Activated CD8-positive, alpha-beta T cell treated with anti-CD3 and anti-CD28 coated beads, Interleukin-2, amount 10 ng/mL, durations not matched to agents 7 days and 5 days (primary cell): ENCODE data around the gene FAM3A. TPM values are rescaled to one million over a fixed set of nuclear protein-coding genes. Genes with fewer than 3 reads are reported as not detected.

ENCODE experiments used
- ATAC-seq: fragments of 150-1000 bp; cut with Tn5 transposase; one replicate; pipeline ENCODE4 v1.10.0; 2021; ENCODE audit warnings: moderate library complexity
- CTCF ChIA-PET: fragments of 350-600 bp; sonication (Branson Sonifier 250); formaldehyde crosslinking; loops from one replicate; lab custom pipeline; 2021; ENCODE audit warnings: antibody characterized with exemption; lab: Charles Lee
- POLR2A ChIA-PET: fragments of 350-600 bp; sonication (Branson Sonifier 250); formaldehyde crosslinking; loops from one replicate; lab custom pipeline; 2021; ENCODE audit warnings: antibody characterized with exemption; lab: Charles Lee
- DNase-seq: peaks from one replicate; pipeline ENCODE4 v3.0.0-alpha.2; 2020
- H3K27ac Mint-ChIP-seq: one replicate; pipeline ENCODE4 v1.8.0; 2021; ENCODE audit warnings: mild to moderate bottlenecking, mixed read lengths
- H3K27me3 Mint-ChIP-seq: one replicate; pipeline ENCODE4 v1.8.0; 2021; ENCODE audit warnings: low read depth, mixed read lengths
- H3K36me3 Mint-ChIP-seq: one replicate; pipeline ENCODE4 v1.8.0; 2021; ENCODE audit warnings: low read depth, mixed read lengths
- H3K4me1 Mint-ChIP-seq: one replicate; pipeline ENCODE4 v1.8.0; 2021; ENCODE audit warnings: low read depth, mixed read lengths
- H3K4me3 Mint-ChIP-seq: one replicate; pipeline ENCODE4 v1.8.0; 2021; ENCODE audit warnings: mild to moderate bottlenecking, mixed read lengths
- H3K9me3 Mint-ChIP-seq: one replicate; pipeline ENCODE4 v1.8.0; 2022; ENCODE audit warnings: mixed read lengths; ENCODE audit not compliant: insufficient read depth
- total RNA-seq, 2 experiments: library from RNA; stranded (reverse); gene quantifications; one replicate each; pipeline ENCODE4 v1.2.3, GENCODE V29; 2021

Gene FAM3A
- total RNA-seq, 2 experiments from 2014 or later: 28.5 to 31.6 TPM

DNA sequence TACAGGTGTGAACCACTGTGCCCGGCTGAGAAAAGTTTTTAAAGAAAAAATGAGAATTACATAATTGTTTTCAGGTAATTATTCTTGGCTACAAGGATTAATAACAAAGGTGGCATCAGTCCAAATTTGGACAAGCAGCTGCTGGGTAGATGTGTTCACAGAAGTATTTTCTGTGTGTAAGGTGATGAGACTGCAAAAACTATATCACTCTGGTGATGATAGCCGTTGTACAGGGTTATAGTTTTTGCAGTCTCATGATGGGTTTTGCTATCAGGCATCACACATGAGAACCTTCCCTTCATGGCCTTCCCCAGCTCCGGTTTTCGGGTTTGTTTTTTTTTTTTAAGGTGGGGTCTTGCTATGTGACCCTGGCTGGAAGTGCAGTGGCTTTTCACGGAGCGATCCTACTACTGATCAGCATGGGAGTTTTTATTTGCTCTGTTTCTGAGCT is 20.5 kb downstream of the FAM3A start:
- Mint-ChIP-seq H3K9me3 (no peaks in the 10 kb centered on the region), H3K36me3 (no peaks in the 10 kb centered on the region), H3K4me3 (no peak overlapping the region), H3K27me3 (no peaks in the 10 kb centered on the region), H3K4me1 (peaks cover 5% of the 10 kb centered on the region), H3K27ac (no peak overlapping the region)
- DNase-seq (no peak), ATAC-seq (no peak)
- POLR2A ChIA-PET: no interaction called here
- CTCF ChIA-PET: no interaction called here

DNA sequence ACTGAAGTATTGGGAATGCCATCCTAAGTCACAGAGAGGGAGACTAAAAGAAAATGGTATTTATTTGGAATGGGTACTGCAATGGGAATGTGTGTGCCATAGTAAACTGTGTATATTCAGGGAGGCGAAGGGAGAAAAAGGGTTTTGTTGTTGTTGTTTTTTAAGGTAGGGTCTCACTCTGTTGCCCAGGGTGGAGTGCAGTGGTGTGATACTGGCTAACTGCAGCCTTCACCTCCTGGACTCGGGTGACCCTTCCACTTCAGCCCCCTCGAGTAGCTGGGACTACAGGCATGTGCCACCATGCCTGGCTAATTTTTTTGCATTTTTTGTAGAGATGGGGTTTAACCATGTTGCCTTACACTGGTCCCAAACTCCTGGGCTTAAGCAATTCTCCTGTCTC is 21.3 kb downstream of the FAM3A start:
- Mint-ChIP-seq H3K9me3 (no peaks in the 10 kb centered on the region), H3K27ac (no peak overlapping the region), H3K4me1 (peaks cover 5% of the 10 kb centered on the region), H3K4me3 (no peak overlapping the region), H3K27me3 (no peaks in the 10 kb centered on the region), H3K36me3 (peaks cover under 1% of the 10 kb centered on the region)
- ChIA-PET POLR2A (no interaction called here), CTCF (no interaction called here)
- DNase-seq (no peak), ATAC-seq (no peak)

DNA sequence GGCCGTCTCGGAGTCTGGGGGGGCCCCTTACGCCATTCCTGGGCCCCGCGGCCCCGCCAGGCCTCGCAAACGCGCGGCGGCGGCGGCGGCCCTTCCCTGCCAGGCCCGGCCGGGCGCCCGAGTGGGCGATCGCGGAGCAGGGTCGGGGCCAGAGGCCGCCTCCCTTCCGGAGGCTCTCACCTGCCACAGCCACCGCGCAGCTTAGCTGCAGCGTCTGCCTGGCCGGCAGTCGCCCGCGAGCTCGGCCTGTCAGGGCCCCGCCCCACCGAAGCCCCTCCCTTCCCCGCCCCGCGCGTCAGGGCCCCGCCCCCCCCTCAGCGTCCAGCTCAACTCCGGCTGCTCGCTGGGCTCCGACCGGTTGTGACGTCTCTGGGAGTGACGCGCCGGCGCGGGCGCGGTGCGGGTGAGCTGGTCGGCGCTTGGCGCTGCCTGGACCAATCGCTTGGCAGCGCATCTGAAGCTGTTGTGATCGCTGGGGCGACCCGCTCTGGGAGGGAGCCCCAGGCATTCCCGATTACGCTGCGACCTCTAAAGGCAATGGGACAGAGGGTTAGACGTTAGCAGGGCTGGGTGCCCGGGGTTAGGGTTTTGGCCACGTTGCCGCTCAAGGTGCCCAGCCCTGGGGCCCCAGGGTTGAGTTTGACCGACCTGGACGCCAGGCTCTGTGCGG is 25.5 kb downstream of the FAM3A start, which contains the start of gene SLC10A3:
TSS of gene SLC10A3 (minus strand) at position 216 of the 670 bp plus-strand sequence. CDS start 1,689 bp downstream, outside the sequence.
- peak; percentile 92 for DNase-seq
- peaks cover 13% of the 10 kb centered on the region for H3K36me3 Mint-ChIP-seq
- peak; percentile 92 for ATAC-seq
- no peaks in the 10 kb centered on the region for H3K27me3 Mint-ChIP-seq
- peak within 1 kb of the TSS; percentile 96 for H3K27ac Mint-ChIP-seq
- CTCF ChIA-PET: interaction anchor here (1.2 to 2.2 kb wide), 7 partner anchors 9 to 93 kb away, joined by 3 to 6 read pairs (median 5); partner anchors contain the start of gene RPL10
- peaks cover 24% of the 10 kb centered on the region for H3K4me1 Mint-ChIP-seq
- peak within 1 kb of the TSS; percentile 85 for H3K4me3 Mint-ChIP-seq
- H3K9me3 Mint-ChIP-seq: no peaks in the 10 kb centered on the region
- POLR2A ChIA-PET: interaction anchor here (0.7 to 1.6 kb wide), 6 partner anchors 9 to 91 kb away, joined by 3 to 6 read pairs (median 3); partner anchors contain the start of genes FAM3A and PLXNA3

DNA sequence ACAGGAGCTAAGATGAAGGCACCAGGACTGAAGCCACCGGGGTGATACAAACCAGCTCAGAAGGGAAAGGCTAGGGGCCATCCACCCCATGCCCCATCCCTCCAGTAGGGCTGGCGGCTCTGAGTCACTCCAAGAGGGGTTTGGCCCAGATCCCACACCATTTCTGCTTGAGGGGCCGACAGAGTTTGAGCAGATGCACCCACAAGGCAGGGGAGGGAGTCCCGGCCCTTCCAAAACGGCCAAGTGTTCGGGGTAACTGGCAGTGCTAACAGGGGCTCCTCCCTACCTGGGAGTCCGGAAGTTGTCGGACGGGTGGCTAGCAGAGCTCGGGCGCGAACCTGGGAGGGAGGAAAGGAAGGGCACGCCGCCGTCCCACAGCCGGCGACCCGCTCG is 26.0 kb downstream of the FAM3A start:
- H3K27me3 Mint-ChIP-seq: no peaks in the 10 kb centered on the region
- peak overlapping the region; percentile 91 for H3K27ac Mint-ChIP-seq
- H3K4me1 Mint-ChIP-seq: peaks cover 24% of the 10 kb centered on the region
- peak overlapping the region; percentile 85 for H3K4me3 Mint-ChIP-seq
- H3K36me3 Mint-ChIP-seq: peaks cover 16% of the 10 kb centered on the region
- DNase-seq (peak; percentile 53), ATAC-seq (peak; percentile 31)
- H3K9me3 Mint-ChIP-seq: no peaks in the 10 kb centered on the region
- ChIA-PET CTCF (interaction anchor here (1.2 to 2.2 kb wide), 7 partner anchors 9 to 92 kb away, joined by 3 to 7 read pairs (median 5); partner anchors contain the start of gene RPL10), POLR2A (interaction anchor here (0.6 to 1.6 kb wide), 7 partner anchors 9 to 91 kb away, joined by 3 to 6 read pairs (median 3); partner anchors contain the start of genes FAM3A and PLXNA3)

DNA sequence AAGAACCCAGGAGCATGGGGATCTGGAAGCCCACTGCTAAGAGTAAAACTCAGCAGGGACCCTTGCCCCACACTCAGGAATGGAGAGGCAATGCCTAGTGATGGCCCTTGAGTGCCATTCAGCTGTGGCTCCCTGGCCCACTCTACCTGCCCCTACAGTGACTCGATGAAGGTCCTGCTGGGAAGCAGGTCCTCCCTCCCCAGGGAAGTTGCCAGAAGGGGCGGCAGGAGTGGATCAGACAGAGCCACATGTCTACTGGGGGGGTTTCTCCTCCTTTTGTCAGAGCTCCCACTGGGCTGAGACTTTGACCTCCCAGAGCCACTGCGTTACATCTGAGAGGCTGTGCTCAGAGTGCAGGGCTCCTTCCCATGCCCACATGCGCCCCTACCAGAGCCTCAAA is 26.9 kb downstream of the FAM3A start:
- Mint-ChIP-seq H3K4me1 (peaks cover 28% of the 10 kb centered on the region), H3K4me3 (peak overlapping the region; percentile 85), H3K27ac (peak overlapping the region; percentile 91), H3K27me3 (no peaks in the 10 kb centered on the region), H3K36me3 (peaks cover 19% of the 10 kb centered on the region), H3K9me3 (no peaks in the 10 kb centered on the region)
- DNase-seq (no peak), ATAC-seq (no peak)
- POLR2A ChIA-PET: interaction anchor here (0.5 to 0.9 kb wide), 6 partner anchors 11 to 91 kb away, joined by 3 to 4 read pairs (median 4); partner anchors contain the start of gene RPL10
- CTCF ChIA-PET: interaction anchor here (1.2 to 1.8 kb wide), 4 partner anchors 30 to 90 kb away, joined by 3 to 7 read pairs (median 6); partner anchors contain the start of gene RPL10

DNA sequence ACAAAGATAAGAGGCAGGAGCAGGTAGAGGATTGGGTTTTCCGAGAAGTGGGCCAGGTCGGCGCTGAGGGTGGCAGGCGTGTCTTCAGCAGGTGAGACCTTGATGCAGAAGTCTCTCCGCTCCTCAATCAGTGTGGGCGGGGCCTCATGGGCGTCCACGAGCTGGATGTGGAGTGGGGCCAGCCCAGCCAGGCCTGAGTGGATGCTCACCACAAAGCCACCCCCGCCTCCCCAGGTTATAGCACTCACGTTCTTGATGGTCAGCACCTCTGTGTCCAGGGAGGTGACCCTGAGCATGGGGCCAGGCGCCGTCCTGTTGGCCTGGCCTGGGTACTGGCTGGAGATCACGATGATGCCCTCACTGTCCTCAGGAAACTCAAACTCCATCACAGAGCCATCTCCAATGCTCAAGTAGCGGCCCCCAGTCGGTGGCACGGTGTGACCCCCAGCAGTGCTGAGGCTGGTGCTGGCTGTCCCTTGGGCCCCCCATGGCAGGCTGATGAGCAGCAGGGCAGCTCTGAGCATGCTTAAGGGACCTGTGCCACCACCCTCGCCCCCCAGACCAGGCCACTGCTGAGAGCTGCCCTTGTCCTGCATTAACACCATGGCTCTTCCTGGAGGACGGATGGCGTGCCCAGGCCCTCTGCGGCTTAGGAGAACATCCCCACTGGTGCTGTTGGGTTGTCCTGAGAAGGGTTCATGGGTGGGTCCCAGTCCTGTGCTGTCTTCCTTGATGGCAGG is 27.5 kb downstream of the FAM3A start:
- no peaks in the 10 kb centered on the region for H3K27me3 Mint-ChIP-seq
- ChIA-PET CTCF (interaction anchor here (1.2 to 1.8 kb wide), 3 partner anchors 29 to 39 kb away, joined by 3 to 7 read pairs (median 4); no protein-coding TSS in a partner anchor), POLR2A (interaction anchor here (0.5 to 1.6 kb wide), 4 partner anchors 11 to 90 kb away, joined by 3 to 4 read pairs (median 4); no protein-coding TSS in a partner anchor)
- peaks cover 22% of the 10 kb centered on the region for H3K36me3 Mint-ChIP-seq
- ATAC-seq (no peak), DNase-seq (no peak)
- no peaks in the 10 kb centered on the region for H3K9me3 Mint-ChIP-seq
- H3K4me3 Mint-ChIP-seq: peak overlapping the region; percentile 85
- peaks cover 33% of the 10 kb centered on the region for H3K4me1 Mint-ChIP-seq
- H3K27ac Mint-ChIP-seq: no peak overlapping the region

DNA sequence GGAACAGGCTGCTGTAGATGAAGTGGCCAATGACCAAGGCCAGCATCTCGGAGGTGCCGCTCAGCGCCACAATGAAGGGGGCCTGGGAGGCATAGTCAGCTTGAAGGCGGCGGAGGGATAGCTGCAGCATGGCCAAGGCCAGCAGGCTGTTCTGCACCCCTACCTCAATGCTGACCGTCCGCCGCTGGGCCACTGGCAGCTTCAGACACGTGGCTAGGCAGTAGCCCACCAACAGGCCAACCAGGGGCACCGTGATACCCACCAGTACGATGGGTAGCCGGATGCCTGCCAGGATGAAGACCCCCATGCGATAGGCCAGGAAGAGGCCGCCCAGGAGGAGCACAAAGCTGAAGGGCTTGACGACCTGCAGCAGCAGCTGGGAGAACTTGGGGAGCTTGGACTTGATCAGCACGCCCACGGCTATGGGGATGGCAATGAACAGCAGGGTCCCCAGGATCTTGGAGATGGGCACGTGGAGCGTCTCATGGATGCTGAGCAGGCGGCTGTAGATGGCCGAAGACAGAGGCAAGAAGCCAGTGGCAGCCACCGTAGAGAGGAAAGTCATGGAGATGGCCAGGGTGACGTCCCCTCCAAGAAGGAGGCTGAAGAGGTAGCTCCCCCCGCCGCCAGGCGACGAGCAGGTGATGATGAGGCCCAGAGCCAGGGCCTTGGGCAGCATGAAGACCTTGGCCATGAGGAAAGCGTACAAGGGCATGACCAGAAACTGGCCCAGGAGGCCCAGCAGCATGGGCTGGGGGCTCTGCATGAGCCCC is 28.3 kb downstream of the FAM3A start:
- Mint-ChIP-seq H3K4me3 (no peak overlapping the region), H3K27me3 (no peaks in the 10 kb centered on the region), H3K36me3 (peaks cover 25% of the 10 kb centered on the region), H3K4me1 (peaks cover 37% of the 10 kb centered on the region), H3K9me3 (no peaks in the 10 kb centered on the region), H3K27ac (no peak overlapping the region)
- no peak for ATAC-seq
- ChIA-PET CTCF (interaction anchor here (1.8 kb wide), 1 partner anchor 39 kb away, joined by 4 read pairs; no protein-coding TSS in a partner anchor), POLR2A (interaction anchor here (0.6 to 2.4 kb wide), 5 partner anchors 29 to 139 kb away, joined by 3 to 8 read pairs (median 4); partner anchors contain the start of gene FAM3A)
- no peak for DNase-seq

DNA sequence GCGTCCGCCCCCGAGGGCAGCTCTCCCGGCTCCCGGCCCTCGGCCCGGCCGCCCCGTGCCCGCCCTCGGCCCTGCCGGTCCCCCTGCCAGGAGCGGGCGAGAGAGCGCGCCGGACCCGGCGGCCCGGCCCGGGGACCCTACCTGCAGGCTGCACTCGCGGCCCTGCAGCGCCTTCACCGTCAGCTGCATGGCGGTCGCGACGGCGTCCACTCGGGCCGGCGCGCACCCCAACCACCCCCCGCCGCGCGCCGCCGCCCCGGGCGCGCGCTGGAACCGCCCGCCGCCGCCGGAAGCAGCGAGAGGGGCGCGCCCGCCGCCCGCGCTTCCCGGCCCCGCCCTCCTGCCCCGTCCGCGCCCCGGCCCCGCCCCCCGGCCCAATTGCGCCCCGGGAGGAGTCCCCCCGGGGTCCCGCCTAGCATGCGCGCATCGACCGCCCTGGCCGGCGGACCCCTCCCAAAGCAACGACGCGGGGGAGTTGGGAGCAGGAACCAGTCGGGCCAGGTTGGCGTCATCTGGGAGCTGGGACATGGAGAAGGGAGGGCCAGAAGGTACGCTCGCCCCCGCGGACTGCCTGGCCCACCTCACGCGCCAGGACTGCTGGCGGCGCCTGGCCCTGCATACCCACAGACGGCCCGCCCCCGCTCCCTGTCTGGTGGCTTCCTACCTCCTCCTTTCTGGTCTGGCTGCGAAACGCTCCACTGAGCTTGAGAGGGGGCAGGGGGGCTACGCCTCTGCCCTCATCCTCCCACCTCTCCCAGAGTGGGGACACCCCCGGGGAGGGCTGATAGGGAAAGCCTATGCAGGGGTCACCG is 29.4 kb downstream of the FAM3A start, which contains the start of gene UBL4A:
TSS of gene UBL4A (minus strand) at position 220 of the 812 bp plus-strand sequence. CDS start at position 189, 31 bp downstream.
- H3K27ac Mint-ChIP-seq: peak within 1 kb of the TSS; percentile 77
- peaks cover 25% of the 10 kb centered on the region for H3K36me3 Mint-ChIP-seq
- POLR2A ChIA-PET: interaction anchor here (0.6 to 2.4 kb wide), 5 partner anchors 30 to 138 kb away, joined by 3 to 8 read pairs (median 3); partner anchors contain the start of genes FAM3A and RPL10
- peaks cover 41% of the 10 kb centered on the region for H3K4me1 Mint-ChIP-seq
- H3K9me3 Mint-ChIP-seq: no peaks in the 10 kb centered on the region
- ATAC-seq: peak; percentile 10
- CTCF ChIA-PET: interaction anchor here (1.8 kb wide), 1 partner anchor 40 kb away, joined by 4 read pairs; no protein-coding TSS in a partner anchor
- no peaks in the 10 kb centered on the region for H3K27me3 Mint-ChIP-seq
- DNase-seq: peak; percentile 57
- H3K4me3 Mint-ChIP-seq: peak within 1 kb of the TSS; percentile 77

DNA sequence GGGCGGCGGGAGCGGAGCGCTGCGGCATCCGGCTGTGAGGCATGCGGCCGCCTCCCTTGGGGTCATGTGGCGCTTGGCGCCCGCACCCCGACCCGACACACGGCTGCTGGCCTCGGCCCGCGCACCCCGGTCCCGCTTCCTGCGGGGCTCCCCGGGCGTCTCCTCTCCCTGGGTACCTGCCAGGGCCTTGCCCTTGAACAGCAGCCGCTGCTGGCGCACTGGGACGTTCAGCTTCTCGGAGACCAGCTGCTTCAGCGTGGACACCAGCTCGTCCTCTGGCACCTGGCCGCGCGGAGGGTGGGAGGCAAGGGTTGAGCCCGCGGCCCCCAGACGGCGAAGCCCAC is 30.0 kb downstream of the FAM3A start:
- no peaks in the 10 kb centered on the region for H3K9me3 Mint-ChIP-seq
- peak; percentile 12 for ATAC-seq
- H3K4me1 Mint-ChIP-seq: peaks cover 36% of the 10 kb centered on the region
- no peaks in the 10 kb centered on the region for H3K27me3 Mint-ChIP-seq
- no peak overlapping the region for H3K27ac Mint-ChIP-seq
- H3K4me3 Mint-ChIP-seq: peak overlapping the region; percentile 69
- POLR2A ChIA-PET: interaction anchor here (0.9 to 2.4 kb wide), 3 partner anchors 27 to 88 kb away, joined by 3 to 8 read pairs (median 3); partner anchors contain the start of genes FAM3A and RPL10
- CTCF ChIA-PET: no interaction called here
- peaks cover 25% of the 10 kb centered on the region for H3K36me3 Mint-ChIP-seq
- DNase-seq: peak; percentile 49
